Activated B cell treated with CpG ODN at 0.5 μM for 24 hours (primary cell): ENCODE measurements around the gene TUBA1C. TPM values are rescaled to one million over a fixed set of nuclear protein-coding genes. Genes with fewer than 3 reads are reported as not detected.

Source experiments
- ATAC-seq: fragments of 200-7000 bp; cut with Tn5 transposase; one replicate; pipeline ENCODE4 v1.10.0; 2021; ENCODE audit warnings: low read depth, mild to moderate bottlenecking, moderate library complexity
- CTCF ChIA-PET: fragments of 350-600 bp; sonication (Branson Sonifier 250); formaldehyde crosslinking; loops from one replicate; lab custom pipeline; 2021; ENCODE audit warnings: antibody characterized with exemption; lab: Charles Lee
- POLR2A ChIA-PET: fragments of 350-600 bp; sonication (Branson Sonifier 250); formaldehyde crosslinking; loops from one replicate; lab custom pipeline; 2021; ENCODE audit warnings: antibody characterized with exemption; lab: Charles Lee
- DNase-seq: peaks from one replicate; pipeline ENCODE4 v3.0.0; 2022
- H3K27ac Mint-ChIP-seq: one replicate; pipeline ENCODE4 v1.8.0; 2020; ENCODE audit warnings: mixed read lengths
- H3K27me3 Mint-ChIP-seq: one replicate; pipeline ENCODE4 v1.8.0; 2021; ENCODE audit warnings: mixed read lengths
- H3K36me3 Mint-ChIP-seq: one replicate; pipeline ENCODE4 v1.8.0; 2021; ENCODE audit warnings: low read depth, mixed read lengths
- H3K4me1 Mint-ChIP-seq: one replicate; pipeline ENCODE4 v1.8.0; 2021; ENCODE audit warnings: mixed read lengths
- H3K4me3 Mint-ChIP-seq: one replicate; pipeline ENCODE4 v1.8.0; 2020; ENCODE audit warnings: mild to moderate bottlenecking, mixed read lengths
- H3K9me3 Mint-ChIP-seq: one replicate; pipeline ENCODE4 v1.8.0; 2020; ENCODE audit warnings: mixed read lengths
- CTCF ChIP-seq: fragments of 200-600 bp; IDR thresholded peaks from one replicate; pipeline ENCODE4 v1.8.0; 2022; ENCODE audit warnings: antibody characterized with exemption, mild to moderate bottlenecking
- intact Hi-C: fragments of 100-400 bp; cut with micrococcal nuclease; formaldehyde crosslinking; loops from one replicate; pipeline ENCODE4 v1.15.1; 2024
- total RNA-seq: library from RNA; stranded (reverse); gene quantifications from 2 replicates; pipeline ENCODE4 v1.2.3, GENCODE V29; 2022

TUBA1C gene
- total RNA-seq, 1 donor from 2014 or later = 142 TPM

DNA sequence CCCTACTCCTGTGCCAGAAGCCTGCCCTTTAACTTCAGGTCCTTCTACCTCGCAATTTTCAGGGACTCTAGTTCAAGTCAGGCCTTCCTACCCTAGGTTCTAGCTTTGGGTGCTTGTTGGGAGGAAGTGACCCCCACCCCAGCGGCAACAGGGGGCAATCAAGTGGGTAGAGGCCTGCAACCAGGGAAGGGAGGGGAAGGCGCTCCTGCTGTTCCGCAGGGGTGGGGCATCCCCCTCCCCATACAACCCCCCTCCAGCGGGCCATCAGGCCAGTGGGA lies 29.9 kb downstream of the TUBA1C start:
- H3K4me3 Mint-ChIP-seq = no peak overlapping the region
- no peak for TF ChIP-seq CTCF
- H3K9me3 Mint-ChIP-seq = no peaks in the 10 kb centered on the region
- intact Hi-C loops = no loop called here
- ATAC-seq = no peak
- ChIA-PET CTCF (interaction anchor here (0.7 to 2.7 kb wide), 9 partner anchors 21 to 207 kb away, joined by 3 to 14 read pairs (median 5); partner anchors contain the start of gene DNAJC22), POLR2A (interaction anchor here (0.6 to 1.1 kb wide), 2 partner anchors 28 to 42 kb away, joined by 4 read pairs; partner anchors contain the start of genes C1QL4 and TROAP)
- DNase-seq = no peak
- peaks cover 26% of the 10 kb centered on the region for H3K4me1 Mint-ChIP-seq
- H3K27ac Mint-ChIP-seq = no peak overlapping the region
- H3K36me3 Mint-ChIP-seq = no peaks in the 10 kb centered on the region
- H3K27me3 Mint-ChIP-seq = peaks cover 31% of the 10 kb centered on the region

- TF ChIP-seq CTCF = no peak
- Mint-ChIP-seq H3K27ac (no peak within 1 kb of the TSS), H3K4me3 (no peak within 1 kb of the TSS), H3K4me1 (peaks cover 26% of the 10 kb centered on the region), H3K36me3 (no peaks in the 10 kb centered on the region), H3K9me3 (no peaks in the 10 kb centered on the region), H3K27me3 (peaks cover 31% of the 10 kb centered on the region)
- DNase-seq (no peak), ATAC-seq (no peak)
- POLR2A ChIA-PET = interaction anchor here (0.6 to 1.1 kb wide), 2 partner anchors 28 to 42 kb away, joined by 4 read pairs; partner anchors contain the start of genes C1QL4 and TROAP
- CTCF ChIA-PET = interaction anchor here (0.7 to 2.7 kb wide), 9 partner anchors 22 to 207 kb away, joined by 3 to 14 read pairs (median 5); partner anchors contain the start of gene DNAJC22
- intact Hi-C loops = no loop called here
Observed at GRCh38 chr12:49295082-49295936, 30.4 kb downstream of the TUBA1C start, which contains the start of gene PRPH. Gene PRPH, plus strand, starts transcription at chr12:49295147. Its CDS starts 54 bp downstream, at chr12:49295201.

DNA sequence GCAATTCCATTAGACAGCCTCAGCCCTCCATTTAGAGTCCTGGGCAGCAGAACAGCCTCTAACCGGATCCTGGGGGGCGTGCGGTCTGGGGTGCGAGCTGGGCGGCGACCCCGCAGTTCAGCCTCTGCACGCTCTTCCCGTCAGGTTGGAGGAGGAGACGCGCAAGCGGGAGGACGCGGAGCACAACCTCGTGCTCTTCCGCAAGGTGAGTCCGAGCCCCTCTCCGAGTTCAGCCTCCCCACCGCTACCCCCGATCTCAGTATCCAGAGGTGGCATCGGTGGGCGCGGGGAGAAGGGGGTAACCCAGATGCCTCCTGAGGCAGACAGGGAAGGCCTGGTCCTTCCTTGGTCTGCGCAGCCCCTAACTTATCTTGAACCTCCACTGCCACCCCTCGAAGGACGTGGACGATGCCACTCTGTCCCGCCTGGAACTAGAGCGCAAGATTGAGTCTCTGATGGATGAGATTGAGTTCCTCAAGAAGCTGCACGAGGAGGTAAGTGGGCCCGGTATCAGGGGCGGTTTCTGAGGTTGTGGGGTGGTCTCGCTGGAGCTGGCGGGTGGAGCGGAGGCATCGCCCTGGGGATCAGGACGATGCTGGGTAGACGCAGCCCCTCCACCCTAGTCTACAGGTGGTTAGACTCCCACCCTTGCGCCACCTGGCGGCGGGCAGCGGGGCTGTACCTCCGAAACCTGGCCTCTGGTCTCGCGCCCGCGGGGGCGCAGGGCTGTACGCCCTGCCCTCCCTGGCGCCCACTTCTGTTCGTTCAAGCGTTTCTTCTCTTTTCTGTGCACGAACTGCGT lies 31.4 kb downstream of the TUBA1C start:
- Mint-ChIP-seq H3K27ac (no peak overlapping the region), H3K4me1 (peaks cover 26% of the 10 kb centered on the region), H3K36me3 (no peaks in the 10 kb centered on the region), H3K9me3 (no peaks in the 10 kb centered on the region), H3K4me3 (peak overlapping the region; percentile 70), H3K27me3 (peaks cover 37% of the 10 kb centered on the region)
- intact Hi-C loops = loop anchor here (1.0 kb wide), 1 partner anchor 8 kb away; no protein-coding TSS in a partner anchor
- CTCF ChIA-PET = interaction anchor here (1.3 to 2.3 kb wide), 6 partner anchors 42 to 218 kb away, joined by 3 to 14 read pairs (median 6); partner anchors contain the start of genes DNAJC22 and SPATS2
- POLR2A ChIA-PET = interaction anchor here (0.6 to 1.2 kb wide), 3 partner anchors 39 to 1467 kb away, joined by 3 to 6 read pairs (median 3); no protein-coding TSS in a partner anchor
- ATAC-seq (peak; percentile 79), DNase-seq (peak; percentile 58)
- TF ChIP-seq CTCF = no peak

GRCh38 chr12:49296836-49297694 lies 32.2 kb downstream of the TUBA1C start:
- intact Hi-C loops = loop anchor here (1.0 kb wide), 1 partner anchor 9 kb away; no protein-coding TSS in a partner anchor

More at GRCh38 chr12:49296836-49297694, 32.2 kb downstream of the TUBA1C start:
- DNase-seq = peak; percentile 38
- H3K27me3 Mint-ChIP-seq = peaks cover 40% of the 10 kb centered on the region
- TF ChIP-seq CTCF = no peak
- no peaks in the 10 kb centered on the region for H3K9me3 Mint-ChIP-seq
- POLR2A ChIA-PET = interaction anchor here (0.6 to 1.2 kb wide), 8 partner anchors 26 to 1466 kb away, joined by 3 to 6 read pairs (median 3); partner anchors contain the start of genes TROAP and TUBA1B
- peaks cover 26% of the 10 kb centered on the region for H3K4me1 Mint-ChIP-seq
- H3K36me3 Mint-ChIP-seq = no peaks in the 10 kb centered on the region
- CTCF ChIA-PET = interaction anchor here (1.1 to 1.4 kb wide), 6 partner anchors 8 to 233 kb away, joined by 3 to 7 read pairs (median 4); partner anchors contain the start of gene SPATS2
- peak; percentile 51 for ATAC-seq
- no peak overlapping the region for H3K27ac Mint-ChIP-seq
- peak overlapping the region; percentile 70 for H3K4me3 Mint-ChIP-seq
